Ishikawa (cell line): ENCODE measurements around the gene GAL3ST1.

Experiments
- CEBPB ChIP-seq: IDR thresholded peaks from 2 replicates; pipeline ENCODE4 v1.6.1; 2012
- CREB1 ChIP-seq: IDR thresholded peaks from 2 replicates; pipeline ENCODE4 v1.6.1; 2012; ENCODE audit warnings: low read depth
- EGR1 ChIP-seq: IDR thresholded peaks from 2 replicates; pipeline ENCODE4 v1.6.1; 2012
- EP300 ChIP-seq: IDR thresholded peaks from 2 replicates; pipeline ENCODE4 v1.6.1; 2012; ENCODE audit warnings: borderline replicate concordance
- FOXM1 ChIP-seq: IDR thresholded peaks from 2 replicates; pipeline ENCODE4 v1.6.1; 2012; ENCODE audit warnings: low read depth, borderline replicate concordance
- NFIC ChIP-seq: IDR thresholded peaks from 2 replicates; pipeline ENCODE4 v1.6.1; 2012
- RAD21 ChIP-seq: IDR thresholded peaks from 2 replicates; pipeline ENCODE4 v1.6.1; 2012; ENCODE audit warnings: low read depth
- TAF1 ChIP-seq: IDR thresholded peaks from 2 replicates; pipeline ENCODE4 v1.6.1; 2012; ENCODE audit warnings: low read depth, mild to moderate bottlenecking
- TCF12 ChIP-seq: IDR thresholded peaks from 2 replicates; pipeline ENCODE4 v1.6.1; 2012; ENCODE audit warnings: low read depth
- TEAD4 ChIP-seq: IDR thresholded peaks from 2 replicates; pipeline ENCODE4 v1.6.1; 2012
- USF1 ChIP-seq: IDR thresholded peaks from 2 replicates; pipeline ENCODE4 v1.6.1; 2012
- YY1 ChIP-seq: IDR thresholded peaks from 2 replicates; pipeline ENCODE4 v1.6.1; 2012; ENCODE audit warnings: low read depth
- ZBTB7A ChIP-seq: IDR thresholded peaks from 2 replicates; pipeline ENCODE4 v1.6.1; 2012; ENCODE audit warnings: low read depth
- TF ChIP-seq, protein P1 (sequence below): IDR thresholded peaks from 2 replicates; pipeline ENCODE4 v1.6.1; 2012
- TF ChIP-seq, protein P2 (sequence below): IDR thresholded peaks from 2 replicates; pipeline ENCODE4 v1.6.1; 2012; ENCODE audit warnings: low read depth, mild to moderate bottlenecking

The GAL3ST1 gene

GRCh38 chr22:30572210-30572609 lies 2.3 kb downstream of the GAL3ST1 start:
- TF ChIP-seq YY1 (no peak), EGR1 (no peak), EP300 (no peak), RAD21 (no peak), NFIC (no peak)

DNA sequence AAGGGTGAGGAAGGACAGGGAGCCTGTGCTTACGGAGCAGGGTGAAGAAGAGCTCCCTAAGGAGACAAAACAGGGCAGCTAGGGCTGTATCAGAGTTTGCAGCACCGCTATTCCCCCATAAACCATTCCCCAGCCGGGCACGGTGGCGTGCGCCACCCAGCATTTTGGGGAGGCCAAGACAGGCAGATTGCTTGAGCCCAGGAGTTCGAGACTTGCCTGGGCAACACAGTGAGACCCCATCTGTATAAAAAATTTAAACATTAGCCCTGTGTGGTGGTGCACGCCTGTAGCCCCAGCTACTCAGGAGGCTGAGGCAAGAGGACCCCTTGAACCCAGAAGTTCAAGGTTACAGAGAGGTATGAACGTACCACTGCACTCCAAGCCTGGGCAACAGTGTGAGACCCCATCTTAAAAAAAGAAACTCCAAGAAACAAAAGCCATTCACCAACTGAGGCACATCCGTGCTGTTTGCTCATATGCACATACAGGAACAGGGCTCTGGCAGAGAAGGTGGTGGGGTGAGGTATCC lies 4.7 kb downstream of the GAL3ST1 start:
- TF ChIP-seq RAD21, result no peak
- no peak for TF ChIP-seq ZBTB7A
- TF ChIP-seq, protein P1, sequence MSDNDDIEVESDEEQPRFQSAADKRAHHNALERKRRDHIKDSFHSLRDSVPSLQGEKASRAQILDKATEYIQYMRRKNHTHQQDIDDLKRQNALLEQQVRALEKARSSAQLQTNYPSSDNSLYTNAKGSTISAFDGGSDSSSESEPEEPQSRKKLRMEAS, result no peak
- no peak for TF ChIP-seq CREB1
- no peak for TF ChIP-seq CEBPB
- no peak for TF ChIP-seq USF1
- TF ChIP-seq, protein P2, sequence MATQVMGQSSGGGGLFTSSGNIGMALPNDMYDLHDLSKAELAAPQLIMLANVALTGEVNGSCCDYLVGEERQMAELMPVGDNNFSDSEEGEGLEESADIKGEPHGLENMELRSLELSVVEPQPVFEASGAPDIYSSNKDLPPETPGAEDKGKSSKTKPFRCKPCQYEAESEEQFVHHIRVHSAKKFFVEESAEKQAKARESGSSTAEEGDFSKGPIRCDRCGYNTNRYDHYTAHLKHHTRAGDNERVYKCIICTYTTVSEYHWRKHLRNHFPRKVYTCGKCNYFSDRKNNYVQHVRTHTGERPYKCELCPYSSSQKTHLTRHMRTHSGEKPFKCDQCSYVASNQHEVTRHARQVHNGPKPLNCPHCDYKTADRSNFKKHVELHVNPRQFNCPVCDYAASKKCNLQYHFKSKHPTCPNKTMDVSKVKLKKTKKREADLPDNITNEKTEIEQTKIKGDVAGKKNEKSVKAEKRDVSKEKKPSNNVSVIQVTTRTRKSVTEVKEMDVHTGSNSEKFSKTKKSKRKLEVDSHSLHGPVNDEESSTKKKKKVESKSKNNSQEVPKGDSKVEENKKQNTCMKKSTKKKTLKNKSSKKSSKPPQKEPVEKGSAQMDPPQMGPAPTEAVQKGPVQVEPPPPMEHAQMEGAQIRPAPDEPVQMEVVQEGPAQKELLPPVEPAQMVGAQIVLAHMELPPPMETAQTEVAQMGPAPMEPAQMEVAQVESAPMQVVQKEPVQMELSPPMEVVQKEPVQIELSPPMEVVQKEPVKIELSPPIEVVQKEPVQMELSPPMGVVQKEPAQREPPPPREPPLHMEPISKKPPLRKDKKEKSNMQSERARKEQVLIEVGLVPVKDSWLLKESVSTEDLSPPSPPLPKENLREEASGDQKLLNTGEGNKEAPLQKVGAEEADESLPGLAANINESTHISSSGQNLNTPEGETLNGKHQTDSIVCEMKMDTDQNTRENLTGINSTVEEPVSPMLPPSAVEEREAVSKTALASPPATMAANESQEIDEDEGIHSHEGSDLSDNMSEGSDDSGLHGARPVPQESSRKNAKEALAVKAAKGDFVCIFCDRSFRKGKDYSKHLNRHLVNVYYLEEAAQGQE, result no peak
- TF ChIP-seq EGR1, result no peak
- no peak for TF ChIP-seq EP300
- TF ChIP-seq FOXM1, result no peak
- TF ChIP-seq TCF12, result no peak
- TF ChIP-seq TAF1, result no peak
- no peak for TF ChIP-seq TEAD4
- no peak for TF ChIP-seq YY1
- TF ChIP-seq NFIC, result no peak

- TF ChIP-seq CEBPB (no peak), NFIC (no peak), TAF1 (no peak), EGR1 (no peak), ZBTB7A (no peak), TEAD4 (no peak), RAD21 (no peak), CREB1 (no peak), TCF12 (no peak), FOXM1 (no peak), USF1 (no peak), EP300 (no peak), YY1 (no peak)
- TF ChIP-seq, protein P2, result no peak
- TF ChIP-seq, protein P1, result no peak
Observed at GRCh38 chr22:30568137-30568805, 6.2 kb downstream of the GAL3ST1 start.

DNA sequence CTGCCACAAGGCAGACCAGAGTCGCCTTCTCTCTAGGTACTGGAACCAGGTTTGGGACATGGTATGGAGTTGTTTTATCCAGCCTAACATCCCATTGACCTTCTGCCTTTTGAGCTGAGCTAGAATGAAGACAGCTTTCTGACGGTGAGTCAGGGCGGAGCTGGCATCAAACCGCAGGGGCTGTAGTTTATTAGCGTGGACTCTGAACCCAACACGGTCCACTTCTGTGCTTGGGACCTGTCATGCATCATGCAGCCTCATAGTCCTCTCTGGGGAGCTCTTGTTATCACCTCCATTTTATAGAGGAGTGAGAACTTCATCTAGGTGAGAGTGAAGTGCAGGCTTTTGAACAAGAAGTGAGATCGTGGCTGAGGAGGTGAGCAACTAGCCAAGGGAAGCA lies 8.3 kb downstream of the GAL3ST1 start:
- TF ChIP-seq, protein P1, result no peak
- TF ChIP-seq YY1 (no peak), USF1 (no peak), NFIC (no peak), EGR1 (no peak), CREB1 (no peak), TEAD4 (no peak), CEBPB (no peak), TAF1 (no peak), EP300 (no peak), FOXM1 (no peak), ZBTB7A (no peak), RAD21 (no peak), TCF12 (no peak)
- TF ChIP-seq, protein P2, result no peak
